CD4-positive, alpha-beta T cell treated with Interleukin-12 subunit alpha and Interleukin-12 subunit beta, for 1 hour (primary cell): ENCODE results near the gene CDC6.

Experiments used
- DNase-seq: peaks from one replicate; pipeline ENCODE4 v3.0.0-alpha.2; 2020

The CDC6 gene

GRCh38 chr17:40312131-40312731 is 24.6 kb downstream of the CDC6 start:
- DNase-seq: no peak

- DNase-seq: no peak
These were observed 25.4 kb downstream of the CDC6 start for GRCh38 chr17:40312893-40313667.

GRCh38 chr17:40313668-40314583 is 26.2 kb downstream of the CDC6 start:
- no peak for DNase-seq

- peak; percentile 86 for DNase-seq
These were observed 26.9 kb downstream of the CDC6 start for GRCh38 chr17:40314584-40314956.

GRCh38 chr17:40315206-40315605 is 27.5 kb downstream of the CDC6 start:
- DNase-seq: no peak

GRCh38 chr17:40315678-40316570 is 28.2 kb downstream of the CDC6 start:
- no peak for DNase-seq

GRCh38 chr17:40316571-40317344 is 29.1 kb downstream of the CDC6 start:
- no peak for DNase-seq

GRCh38 chr17:40317345-40317873 is 29.7 kb downstream of the CDC6 start:
- DNase-seq: peak; percentile 59

GRCh38 chr17:40317880-40318829 is 30.5 kb downstream of the CDC6 start:
- peak; percentile 94 for DNase-seq

GRCh38 chr17:40318830-40319391 is 31.2 kb downstream of the CDC6 start:
- DNase-seq: peak; percentile 48

- DNase-seq: peak; percentile 90
These were observed 32.2 kb downstream of the CDC6 start for GRCh38 chr17:40319651-40320540.

GRCh38 chr17:40320756-40321523 is 33.3 kb downstream of the CDC6 start:
- DNase-seq: peak; percentile 78

- DNase-seq: no peak
These were observed 33.8 kb downstream of the CDC6 start for GRCh38 chr17:40321524-40321929.

- no peak for DNase-seq
These were observed 34.3 kb downstream of the CDC6 start for GRCh38 chr17:40321961-40322357.

- peak; percentile 97 for DNase-seq
These were observed 35.0 kb downstream of the CDC6 start for GRCh38 chr17:40322358-40323315.
